ENCODE measurements around the gene MAST2. TPM values are rescaled to one million over a fixed set of nuclear protein-coding genes. Genes with fewer than 3 reads are reported as not detected.

Gene MAST2
- total RNA-seq, 4 donors from 2014 or later, result 6.6 to 22.6 (median 13.9) TPM

GRCh38 chr1:45804669-45804969, 1.2 kb downstream of the MAST2 start:
- no peak overlapping the region for H3K4me3 ChIP-seq (ENCODE audit: low read depth, poor library complexity, severe bottlenecking)
- intact Hi-C loops (cut with DNase I; ENCODE audit: low total_unique reads), result no loop called here
- 49 to 71% methylated on average over 2 of the region's 2 CpGs for WGBS, 2 donors
- TF ChIP-seq POLR2A (IDR thresholded peaks at IDR 0.05) (no peak), CTCF (IDR thresholded peaks at IDR 0.05) (no peak)
- DNase-seq (ENCODE audit: low spot score in 2 of 2), result no peak

GRCh38 chr1:45806129-45806528, 2.7 kb downstream of the MAST2 start:
- H3K4me3 ChIP-seq (ENCODE audit: low read depth, poor library complexity, severe bottlenecking), result no peak overlapping the region
- TF ChIP-seq CTCF (IDR thresholded peaks at IDR 0.05) (no peak), POLR2A (IDR thresholded peaks at IDR 0.05) (no peak)
- intact Hi-C loops (cut with DNase I; ENCODE audit: low total_unique reads), result no loop called here
- WGBS, 2 donors, result 96 to 99% methylated on average over 4 of the region's 4 CpGs
- DNase-seq (ENCODE audit: low spot score in 2 of 2), result no peak

- intact Hi-C loops (cut with DNase I; ENCODE audit: low total_unique reads), result no loop called here
- H3K4me3 ChIP-seq (ENCODE audit: low read depth, poor library complexity, severe bottlenecking), result no peak overlapping the region
- DNase-seq (ENCODE audit: low spot score in 2 of 2), result no peak
- no peak for TF ChIP-seq CTCF (IDR thresholded peaks at IDR 0.05)
- TF ChIP-seq POLR2A (IDR thresholded peaks at IDR 0.05), result no peak
Observed at GRCh38 chr1:45809761-45810160, 6.3 kb downstream of the MAST2 start.

GRCh38 chr1:45814776-45815175, 11.4 kb downstream of the MAST2 start:
- TF ChIP-seq CTCF (IDR thresholded peaks at IDR 0.05), result no peak
- TF ChIP-seq POLR2A (IDR thresholded peaks at IDR 0.05), result no peak
- WGBS, 2 donors, result 97% methylated on average over 2 of the region's 2 CpGs
- no peak for DNase-seq (ENCODE audit: low spot score in 2 of 2)
- intact Hi-C loops (cut with DNase I; ENCODE audit: low total_unique reads), result no loop called here
- no peak overlapping the region for H3K4me3 ChIP-seq (ENCODE audit: low read depth, poor library complexity, severe bottlenecking)

GRCh38 chr1:45815667-45816458, 12.5 kb downstream of the MAST2 start:
- no peak overlapping the region for H3K4me3 ChIP-seq (ENCODE audit: low read depth, poor library complexity, severe bottlenecking)
- WGBS, 2 donors, result 76 to 88% methylated on average over 3 of the region's 3 CpGs
- no peak for DNase-seq (ENCODE audit: low spot score in 2 of 2)
- intact Hi-C loops (cut with DNase I; ENCODE audit: low total_unique reads), result no loop called here
- TF ChIP-seq CTCF (IDR thresholded peaks at IDR 0.05), result no peak
- TF ChIP-seq POLR2A (IDR thresholded peaks at IDR 0.05), result no peak

GRCh38 chr1:45820173-45820572, 16.8 kb downstream of the MAST2 start:
- intact Hi-C loops (cut with DNase I; ENCODE audit: low total_unique reads), result no loop called here
- no peak for DNase-seq (ENCODE audit: low spot score in 2 of 2)
- TF ChIP-seq POLR2A (IDR thresholded peaks at IDR 0.05), result no peak
- TF ChIP-seq CTCF (IDR thresholded peaks at IDR 0.05), result no peak
- H3K4me3 ChIP-seq (ENCODE audit: low read depth, poor library complexity, severe bottlenecking), result no peak overlapping the region

Measured in lower leg skin (tissue), 4 donors.